CD4-positive, alpha-beta memory T cell (primary cell): ENCODE results near the gene DAPK2. TPM values are rescaled to one million over a fixed set of nuclear protein-coding genes. Genes with fewer than 3 reads are reported as not detected.
"Not testable (repeated sequence)": the region's sequence is repeated elsewhere in the genome, so short reads cannot be mapped to it uniquely, and the experiment has no call there.

ENCODE experiments used
- CTCF ChIA-PET: fragments of 350-600 bp; sonication (Branson Sonifier 250); formaldehyde crosslinking; loops from one replicate; lab custom pipeline; 2021; ENCODE audit warnings: inconsistent platforms; ENCODE audit not compliant: partially characterized antibody; lab: Charles Lee
- POLR2A ChIA-PET: fragments of 350-600 bp; sonication (Branson Sonifier 250); formaldehyde crosslinking; loops from one replicate; lab custom pipeline; 2021; ENCODE audit not compliant: partially characterized antibody; lab: Charles Lee
- DNase-seq, 5 donors: peaks; one replicate each; pipeline versions ENCODE4 v3.0.0 to v3.0.0-alpha.2; 2020 to 2022; ENCODE audit warnings: mixed read lengths in 1 of 5
- H3K27ac ChIP-seq: one replicate; pipeline ENCODE4 v1.7.0; 2013; ENCODE audit warnings: low read depth, low read length
- H3K27me3 ChIP-seq: 2 replicates; pipeline ENCODE4 v1.7.0; 2013; ENCODE audit warnings: mild to moderate bottlenecking, low read length, moderate library complexity; ENCODE audit not compliant: insufficient read depth
- H3K36me3 ChIP-seq: 2 replicates; pipeline ENCODE4 v1.7.0; 2013; ENCODE audit warnings: mild to moderate bottlenecking, low read length, moderate library complexity; ENCODE audit not compliant: insufficient read depth
- H3K4me1 ChIP-seq: 2 replicates; pipeline ENCODE4 v1.7.0; 2013; ENCODE audit warnings: mild to moderate bottlenecking, low read length, moderate library complexity; ENCODE audit not compliant: insufficient read depth
- H3K4me3 ChIP-seq, 2 donors: one replicate each; pipeline ENCODE4 v1.7.0; 2013; ENCODE audit warnings: low read length in 2 of 2, mild to moderate bottlenecking in 1 of 2
- H3K9me3 ChIP-seq, 2 donors: one replicate each; pipeline ENCODE4 v1.7.0; 2013; ENCODE audit warnings: low read length in 2 of 2, control low read depth in 1 of 2; ENCODE audit not compliant: control insufficient read depth in 1 of 2
- H3K27ac Mint-ChIP-seq, 7 donors: one replicate each; pipeline ENCODE4 v1.8.0; 2020 to 2021; ENCODE audit warnings: mixed read lengths in 7 of 7, mild to moderate bottlenecking in 6 of 7, inconsistent platforms in 3 of 7, moderate library complexity in 3 of 7
- H3K27me3 Mint-ChIP-seq, 2 donors: one replicate each; pipeline ENCODE4 v1.8.0; 2020 to 2021; ENCODE audit warnings: mixed read lengths in 2 of 2
- H3K36me3 Mint-ChIP-seq, 2 donors: one replicate each; pipeline ENCODE4 v1.8.0; 2020 to 2021; ENCODE audit warnings: mixed read lengths in 2 of 2, inconsistent platforms in 1 of 2, mild to moderate bottlenecking in 1 of 2
- H3K4me1 Mint-ChIP-seq, 4 donors: one replicate each; pipeline ENCODE4 v1.8.0; 2020 to 2021; ENCODE audit warnings: mixed read lengths in 4 of 4, mild to moderate bottlenecking in 1 of 4
- H3K4me3 Mint-ChIP-seq, 8 donors: one replicate each; pipeline ENCODE4 v1.8.0; 2020 to 2021; ENCODE audit warnings: mixed read lengths in 8 of 8, mild to moderate bottlenecking in 7 of 8, moderate library complexity in 6 of 8, inconsistent platforms in 3 of 8
- H3K9me3 Mint-ChIP-seq, 8 donors: one replicate each; pipeline ENCODE4 v1.8.0; 2020 to 2021; ENCODE audit warnings: mixed read lengths in 8 of 8, mild to moderate bottlenecking in 5 of 8, inconsistent platforms in 3 of 8, moderate library complexity in 1 of 8
- intact Hi-C: fragments of 100-400 bp; cut with micrococcal nuclease; formaldehyde crosslinking; loops from one replicate; pipeline ENCODE4 v1.15.1; 2023
- polyA plus RNA-seq, 2 donors: library from polyadenylated mRNA; unstranded; fragments of 300-500 nt; fragmentation: Illumina TruSeq; gene quantifications; one replicate each; pipeline ENCODE4 v1.2.3, GENCODE V29; 2021
- total RNA-seq, 2 experiments: library from RNA; stranded (reverse); gene quantifications; one replicate each; pipeline ENCODE4 v1.2.3, GENCODE V29; 2021

DAPK2 gene
- total and polyA plus RNA-seq, 4 experiments from 2014 or later = 0.93 to 2.9 (median 2.3) TPM; not detected in 1

- CTCF ChIA-PET, H3K36me3 Mint-ChIP-seq, H3K4me3 Mint-ChIP-seq, H3K9me3 Mint-ChIP-seq, intact Hi-C loops, POLR2A ChIA-PET, H3K27ac Mint-ChIP-seq, H3K27me3 Mint-ChIP-seq, H3K4me3 ChIP-seq, H3K27ac ChIP-seq, H3K36me3 ChIP-seq, H3K9me3 ChIP-seq, DNase-seq, H3K27me3 ChIP-seq, H3K4me1 Mint-ChIP-seq, H3K4me1 ChIP-seq: not testable (repeated sequence)
Measured at GRCh38 chr15:64059104-64059503, 12.8 kb upstream of the DAPK2 start.

- no peaks in the 10 kb centered on the region for H3K27me3 Mint-ChIP-seq
- POLR2A ChIA-PET = no interaction called here
- Histone ChIP-seq H3K9me3 (no peaks in the 10 kb centered on the region), H3K4me1 (no peaks in the 10 kb centered on the region), H3K4me3 (no peak overlapping the region), H3K36me3 (no peaks in the 10 kb centered on the region), H3K27ac (no peak overlapping the region), H3K27me3 (no peaks in the 10 kb centered on the region)
- CTCF ChIA-PET = interaction anchor here (1.0 kb wide), 1 partner anchor 12 kb away, joined by 3 read pairs; the partner anchor contains the start of gene DAPK2
- H3K4me3 Mint-ChIP-seq = no peak overlapping the region
- intact Hi-C loops = no loop called here
- DNase-seq = no peak
- H3K9me3 Mint-ChIP-seq = no peaks in the 10 kb centered on the region
- no peaks in the 10 kb centered on the region for H3K4me1 Mint-ChIP-seq
- no peak overlapping the region for H3K27ac Mint-ChIP-seq
- no peaks in the 10 kb centered on the region for H3K36me3 Mint-ChIP-seq
Measured at GRCh38 chr15:64058279-64058678, 12.0 kb upstream of the DAPK2 start.

- H3K27ac Mint-ChIP-seq, H3K4me1 ChIP-seq, H3K27me3 Mint-ChIP-seq, intact Hi-C loops, H3K27ac ChIP-seq, H3K27me3 ChIP-seq, H3K4me3 Mint-ChIP-seq, POLR2A ChIA-PET, H3K36me3 Mint-ChIP-seq, H3K9me3 ChIP-seq, H3K4me3 ChIP-seq, DNase-seq, H3K9me3 Mint-ChIP-seq, H3K36me3 ChIP-seq, H3K4me1 Mint-ChIP-seq: not testable (repeated sequence)
- CTCF ChIA-PET = interaction anchor here (3.8 kb wide), 1 partner anchor 301 kb away, joined by 12 read pairs; no protein-coding TSS in a partner anchor
Measured at GRCh38 chr15:64053674-64054073, 7.4 kb upstream of the DAPK2 start.

- Histone ChIP-seq H3K27ac (no peak overlapping the region), H3K9me3 (no peaks in the 10 kb centered on the region), H3K36me3 (no peaks in the 10 kb centered on the region), H3K4me1 (no peaks in the 10 kb centered on the region), H3K27me3 (no peaks in the 10 kb centered on the region), H3K4me3 (no peak overlapping the region)
- DNase-seq = no peak
- Mint-ChIP-seq H3K36me3 (no peaks in the 10 kb centered on the region), H3K27me3 (peaks cover 3 to 4% of the 10 kb centered on the region in 2 donors), H3K4me1 (no peaks in the 10 kb centered on the region), H3K4me3 (no peak overlapping the region), H3K9me3 (no peaks in the 10 kb centered on the region), H3K27ac (no peak overlapping the region)
- ChIA-PET POLR2A (no interaction called here), CTCF (interaction anchor here (3.8 kb wide), 1 partner anchor 300 kb away, joined by 12 read pairs; no protein-coding TSS in a partner anchor)
- intact Hi-C loops = no loop called here
Measured at GRCh38 chr15:64052925-64053491, 6.7 kb upstream of the DAPK2 start.

GRCh38 chr15:64051407-64052259 lies 5.3 kb upstream of the DAPK2 start:
- H3K27me3 Mint-ChIP-seq = peaks cover 4 to 8% of the 10 kb centered on the region in 2 donors

GRCh38 chr15:64051093-64051402 lies 4.8 kb upstream of the DAPK2 start:
- no peaks in the 10 kb centered on the region for H3K36me3 Mint-ChIP-seq
- Histone ChIP-seq H3K27me3 (no peaks in the 10 kb centered on the region), H3K4me3 (no peak overlapping the region), H3K4me1 (peaks cover 6% of the 10 kb centered on the region), H3K9me3 (no peaks in the 10 kb centered on the region), H3K27ac (no peak overlapping the region), H3K36me3 (no peaks in the 10 kb centered on the region)
- H3K27me3 Mint-ChIP-seq = peaks cover 5 to 8% of the 10 kb centered on the region in 2 donors
- DNase-seq = no peak
- POLR2A ChIA-PET = interaction anchor here (1.4 kb wide), 1 partner anchor 40 kb away, joined by 4 read pairs; no protein-coding TSS in a partner anchor
- CTCF ChIA-PET = interaction anchor here (0.9 to 2.6 kb wide), 2 partner anchors 11 to 106 kb away, joined by 3 to 10 read pairs; no protein-coding TSS in a partner anchor
- H3K9me3 Mint-ChIP-seq = no peaks in the 10 kb centered on the region
- intact Hi-C loops = no loop called here
- peak overlapping the region in 1 of 7 donors; percentile 70 for H3K27ac Mint-ChIP-seq
- peaks cover 4 to 6% (median 5%) of the 10 kb centered on the region in 4 donors for H3K4me1 Mint-ChIP-seq
- no peak overlapping the region for H3K4me3 Mint-ChIP-seq

More at GRCh38 chr15:64051407-64052259, 5.3 kb upstream of the DAPK2 start:
- intact Hi-C loops = no loop called here
- Mint-ChIP-seq H3K4me3 (no peak overlapping the region), H3K36me3 (no peaks in the 10 kb centered on the region), H3K27ac (peak overlapping the region in 1 of 7 donors; percentile 11), H3K9me3 (no peaks in the 10 kb centered on the region), H3K4me1 (peaks cover 3 to 4% (median 3%) of the 10 kb centered on the region in 4 donors)
- Histone ChIP-seq H3K27me3 (no peaks in the 10 kb centered on the region), H3K9me3 (no peaks in the 10 kb centered on the region), H3K4me3 (no peak overlapping the region), H3K27ac (no peak overlapping the region), H3K4me1 (peaks cover 4% of the 10 kb centered on the region), H3K36me3 (no peaks in the 10 kb centered on the region)
- no peak for DNase-seq
- ChIA-PET CTCF (interaction anchor here (0.9 to 3.8 kb wide), 2 partner anchors 106 to 299 kb away, joined by 3 to 12 read pairs; no protein-coding TSS in a partner anchor), POLR2A (no interaction called here)
